Measurements from ENCODE around the gene NAT14.

GRCh38 chr19:55478364-55478763, 6.6 kb upstream of the NAT14 start:
- TF ChIP-seq CTCF (IDR thresholded peaks at IDR 0.05), result no peak
- no peak for TF ChIP-seq POLR2A (IDR thresholded peaks at IDR 0.05)
